Esophagus squamous epithelium (tissue), 4 donors: Measurements from ENCODE around the gene LACRT.

Experiments used
- CTCF ChIP-seq, 6 experiments: fragments of 450-650 bp in 4 of 6; fragments of 200-600 bp in 2 of 6; sonication (generic) in 2 of 6; IDR thresholded peaks; one replicate each; pipeline ENCODE4 v1.5.1; 2016 to 2019; ENCODE audit warnings: antibody characterized with exemption in 6 of 6, mild to moderate bottlenecking in 4 of 6, moderate library complexity in 4 of 6
- POLR2A ChIP-seq, 4 donors: fragments of 450-650 bp; IDR thresholded peaks; one replicate each; pipeline ENCODE4 v1.6.1; 2017; ENCODE audit warnings: antibody characterized with exemption in 4 of 4, mild to moderate bottlenecking in 4 of 4, moderate library complexity in 3 of 4

- TF ChIP-seq POLR2A (IDR thresholded peaks at IDR 0.05) (no peak), CTCF (IDR thresholded peaks at IDR 0.05) (no peak)
Measured at GRCh38 chr12:54654926-54655325, 20.2 kb upstream of the LACRT start.
